ENCODE results near the gene SORCS2.

DNA sequence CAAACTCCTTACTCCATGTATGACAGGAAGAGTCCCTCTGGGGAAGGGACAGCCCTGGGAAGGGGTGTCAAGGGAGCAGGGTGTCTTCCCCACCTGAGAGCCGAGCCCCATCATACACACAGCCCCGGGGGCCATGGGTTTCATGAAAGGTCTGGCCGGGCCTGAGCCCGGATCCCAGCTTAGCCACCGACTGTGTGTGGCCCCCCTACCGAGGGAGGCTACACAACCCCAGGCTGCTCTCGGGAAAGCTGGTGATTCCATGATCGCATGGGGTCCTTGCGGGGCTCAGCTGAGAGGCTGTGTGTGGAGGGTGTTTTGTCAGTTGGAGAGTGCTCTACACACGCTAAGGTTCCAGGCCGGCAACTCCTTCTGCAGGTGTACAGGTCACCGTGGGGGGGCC, 55.6 kb downstream of the SORCS2 start:
- TF ChIP-seq, protein P1, sequence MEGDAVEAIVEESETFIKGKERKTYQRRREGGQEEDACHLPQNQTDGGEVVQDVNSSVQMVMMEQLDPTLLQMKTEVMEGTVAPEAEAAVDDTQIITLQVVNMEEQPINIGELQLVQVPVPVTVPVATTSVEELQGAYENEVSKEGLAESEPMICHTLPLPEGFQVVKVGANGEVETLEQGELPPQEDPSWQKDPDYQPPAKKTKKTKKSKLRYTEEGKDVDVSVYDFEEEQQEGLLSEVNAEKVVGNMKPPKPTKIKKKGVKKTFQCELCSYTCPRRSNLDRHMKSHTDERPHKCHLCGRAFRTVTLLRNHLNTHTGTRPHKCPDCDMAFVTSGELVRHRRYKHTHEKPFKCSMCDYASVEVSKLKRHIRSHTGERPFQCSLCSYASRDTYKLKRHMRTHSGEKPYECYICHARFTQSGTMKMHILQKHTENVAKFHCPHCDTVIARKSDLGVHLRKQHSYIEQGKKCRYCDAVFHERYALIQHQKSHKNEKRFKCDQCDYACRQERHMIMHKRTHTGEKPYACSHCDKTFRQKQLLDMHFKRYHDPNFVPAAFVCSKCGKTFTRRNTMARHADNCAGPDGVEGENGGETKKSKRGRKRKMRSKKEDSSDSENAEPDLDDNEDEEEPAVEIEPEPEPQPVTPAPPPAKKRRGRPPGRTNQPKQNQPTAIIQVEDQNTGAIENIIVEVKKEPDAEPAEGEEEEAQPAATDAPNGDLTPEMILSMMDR (IDR thresholded peaks at IDR 0.05; ENCODE audit: low read depth, low read length) = no peak
- no peak for TF ChIP-seq EZH2phosphoT487 (IDR thresholded peaks at IDR 0.05; ENCODE audit: low read depth)
